HG02588 (cell line): Measurements from ENCODE around the gene HBA2.
"Not testable (repeated sequence)": the region's sequence is repeated elsewhere in the genome, so short reads cannot be mapped to it uniquely, and the experiment has no call there.

Experiments
- ATAC-seq: cut with Tn5 transposase; IDR thresholded peaks from one replicate; pipeline ENCODE4 v1.9.1; 2021; ENCODE audit warnings: mild to moderate bottlenecking, moderate library complexity; ENCODE audit not compliant: unreplicated experiment

HBA2 gene

DNA sequence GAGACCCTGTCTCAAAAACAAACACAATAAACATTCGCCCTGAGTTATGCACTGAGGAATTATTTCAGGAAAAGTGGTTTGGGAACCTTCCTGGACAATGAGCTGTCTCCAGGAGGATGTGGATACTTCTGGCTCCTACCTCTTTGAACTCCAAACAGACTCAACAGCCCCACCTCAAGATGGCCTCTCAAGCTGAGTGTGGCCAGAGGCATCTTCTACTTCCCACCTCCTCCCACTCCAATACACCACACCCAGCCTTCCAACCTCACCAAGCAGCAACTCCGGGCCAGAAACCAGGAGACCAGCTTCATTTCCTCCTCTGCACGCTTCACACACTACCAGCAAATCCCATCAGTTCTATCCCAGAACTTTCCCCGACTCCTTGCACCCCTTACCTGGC, 19.2 kb downstream of the HBA2 start:
- no peak for ATAC-seq

DNA sequence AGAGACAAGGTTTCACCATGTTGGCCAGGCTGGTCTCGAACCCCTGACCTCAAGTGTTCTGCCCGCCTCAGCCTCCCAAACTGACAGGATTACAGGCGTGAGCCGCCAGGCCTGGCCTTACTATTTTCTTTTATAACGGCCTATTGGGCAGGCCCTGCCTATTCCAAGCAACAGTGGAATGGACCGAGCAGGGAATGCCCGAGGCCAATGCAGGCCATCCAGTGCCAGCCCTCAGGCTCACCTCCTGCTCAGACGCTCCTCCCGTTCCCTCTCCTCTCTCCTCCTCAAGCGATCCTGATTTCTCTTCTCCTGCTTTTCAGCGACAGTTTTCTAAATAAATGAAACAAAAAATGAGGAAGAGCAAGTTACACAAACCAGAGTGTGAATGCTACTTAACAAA, 20.0 kb downstream of the HBA2 start:
- ATAC-seq = no peak

DNA sequence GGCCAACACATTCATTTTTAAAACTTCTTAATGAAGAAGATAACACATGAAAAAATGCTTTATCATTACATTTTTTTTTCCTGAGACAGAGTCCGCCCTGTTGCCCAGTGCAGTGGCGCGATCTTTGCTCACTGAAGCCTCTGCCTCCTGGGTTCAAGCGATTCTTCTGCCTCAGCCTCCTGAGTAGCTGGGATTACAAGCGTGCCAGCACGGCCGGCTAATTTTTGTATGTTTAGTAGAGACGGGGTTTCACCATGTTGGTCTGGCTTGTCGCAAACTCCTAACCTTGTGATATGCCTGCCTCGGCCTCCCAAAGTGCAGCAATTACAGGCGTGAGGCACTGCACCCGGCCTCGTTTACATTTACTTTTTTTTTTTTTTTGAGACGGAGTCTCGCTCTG, 20.8 kb downstream of the HBA2 start:
- ATAC-seq = no peak

DNA sequence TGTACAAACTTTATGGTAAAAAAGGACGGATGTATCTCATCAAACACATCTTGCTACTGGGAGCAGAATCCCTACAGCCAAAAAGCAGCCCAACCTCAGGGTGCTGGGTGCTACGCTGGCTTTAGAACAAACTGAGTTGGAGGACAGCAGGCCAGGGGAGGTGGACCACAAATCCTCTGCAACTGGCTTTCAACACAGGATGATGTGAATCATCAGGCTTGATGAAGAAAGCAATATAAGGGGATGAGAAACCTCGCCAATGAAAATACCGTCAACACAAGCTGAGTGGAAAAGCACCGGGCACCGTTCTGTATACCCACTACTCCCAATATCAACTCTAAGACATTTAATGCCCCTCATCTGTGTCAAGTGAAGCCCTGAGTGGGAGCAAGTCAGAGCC, 21.8 kb downstream of the HBA2 start:
- ATAC-seq = no peak

DNA sequence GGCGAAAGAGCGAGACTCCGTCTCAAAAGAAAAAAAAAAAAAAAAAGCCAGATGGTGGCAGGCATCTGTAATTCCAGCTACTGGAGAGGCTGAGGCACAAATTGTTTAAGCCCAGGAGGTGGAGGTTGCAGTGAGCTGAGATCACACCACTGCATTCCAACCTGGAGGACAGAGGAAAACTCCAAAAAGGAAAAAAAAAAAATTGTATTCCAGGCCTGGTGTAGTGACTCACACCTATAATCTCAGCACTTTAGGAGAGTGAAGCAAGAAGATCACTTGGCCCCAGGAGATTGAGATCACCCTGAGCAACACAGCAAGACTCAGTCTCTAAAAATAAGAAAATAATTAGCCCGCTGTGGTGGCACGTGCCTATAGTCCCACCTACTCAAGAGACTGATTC, 27.7 kb downstream of the HBA2 start:
- ATAC-seq = no peak

DNA sequence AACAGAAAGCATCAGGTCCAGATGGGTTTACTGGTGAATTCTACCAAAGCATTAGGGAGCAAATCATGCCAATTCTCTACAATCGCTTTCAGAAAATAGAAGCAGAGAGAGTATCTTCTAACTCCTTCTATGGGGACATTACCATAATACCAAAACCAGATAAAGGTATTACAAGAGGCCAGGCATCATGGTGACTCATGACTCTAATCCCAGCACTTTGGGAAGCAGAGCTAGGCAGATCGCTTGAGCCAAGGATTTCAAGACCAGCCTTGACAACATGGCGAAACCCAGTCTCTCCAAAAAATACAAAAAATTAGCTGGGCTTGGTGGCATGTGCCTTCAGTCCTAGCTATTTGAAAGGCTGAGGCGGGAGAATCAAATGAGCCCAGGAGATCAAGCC, 30.6 kb downstream of the HBA2 start:
- no peak for ATAC-seq

DNA sequence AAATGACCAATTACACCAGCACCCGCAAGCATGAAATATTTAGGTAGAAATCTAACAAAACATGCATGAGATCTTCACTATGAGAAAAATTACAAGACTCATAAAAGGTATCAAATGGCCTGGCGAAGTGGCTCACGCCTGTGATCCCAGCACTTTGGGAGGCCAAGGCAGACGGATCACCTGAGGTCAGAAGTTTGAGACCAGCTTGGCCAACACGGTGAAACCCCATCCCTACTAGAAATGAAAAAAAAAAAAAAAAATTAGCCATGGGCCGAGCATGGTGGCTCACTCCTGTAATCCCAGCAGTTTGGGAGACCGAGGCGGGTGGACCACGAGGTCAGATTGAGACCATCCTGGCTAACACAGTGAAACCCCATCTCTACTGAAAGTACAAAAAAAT, 31.4 kb downstream of the HBA2 start:
- ATAC-seq = not testable (repeated sequence)

DNA sequence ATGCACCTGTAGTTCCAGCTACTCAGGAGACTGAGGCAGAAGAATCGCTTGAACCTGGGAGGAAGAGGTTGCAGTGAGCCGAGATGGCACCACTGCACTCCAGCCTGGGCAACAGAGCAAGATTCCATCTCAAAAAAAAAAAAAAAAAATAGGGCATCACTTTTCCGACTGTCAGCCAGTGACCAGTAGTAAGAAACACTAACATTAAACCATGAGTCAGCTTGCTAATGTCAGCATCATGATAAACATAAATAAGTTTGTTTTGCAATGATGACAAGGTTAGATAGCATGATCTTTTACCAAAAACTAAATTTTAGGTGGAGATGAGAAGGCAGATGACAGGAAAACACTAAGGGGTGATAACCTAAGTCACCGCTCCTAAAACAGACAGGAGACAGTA, 36.7 kb downstream of the HBA2 start:
- ATAC-seq = not testable (repeated sequence)

DNA sequence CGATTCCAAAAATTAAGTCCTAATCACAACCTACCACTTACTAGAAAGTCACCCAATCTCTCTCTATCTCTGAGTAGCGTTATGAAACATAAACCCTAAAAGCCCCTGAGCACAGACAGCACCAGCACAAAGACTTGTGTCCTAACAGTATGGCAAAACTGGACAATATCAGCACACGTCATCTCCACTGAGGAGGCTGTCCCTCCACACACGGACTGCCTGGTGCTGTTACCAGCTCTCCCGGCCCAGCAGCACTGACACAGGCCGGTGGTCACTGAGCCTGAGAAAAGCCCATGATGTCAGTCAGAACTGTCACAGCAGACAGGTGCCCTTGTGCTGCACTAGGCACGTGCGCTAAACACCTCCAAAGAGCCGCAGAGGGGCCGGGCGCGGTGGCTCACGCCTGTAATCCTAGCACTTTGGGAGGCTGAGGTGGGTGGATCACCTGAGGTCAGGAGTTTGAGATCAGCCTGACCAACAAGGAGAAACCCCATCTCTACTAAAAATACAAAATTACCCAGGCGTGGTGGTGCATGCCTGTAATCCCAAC, 39.0 kb downstream of the HBA2 start:
- not testable (repeated sequence) for ATAC-seq

DNA sequence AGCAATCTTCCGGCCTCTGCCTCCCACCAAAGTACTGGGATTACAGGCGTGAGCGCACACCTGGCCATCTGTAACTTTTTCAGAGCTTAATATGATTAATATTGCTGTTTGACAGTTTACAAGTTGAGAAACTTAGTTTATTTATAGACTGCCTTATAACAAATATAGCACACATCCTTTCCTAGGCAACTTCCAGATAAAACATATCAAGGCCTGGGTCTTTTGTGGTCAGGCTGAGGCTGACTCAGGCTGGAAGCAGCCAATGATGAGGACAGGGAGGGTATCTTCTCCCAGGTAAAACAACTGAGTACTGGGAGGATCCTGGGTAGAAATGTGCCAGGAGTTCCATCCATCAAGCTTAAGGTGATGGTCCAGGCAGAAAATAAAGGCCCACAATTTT, 40.3 kb downstream of the HBA2 start:
- no peak for ATAC-seq

DNA sequence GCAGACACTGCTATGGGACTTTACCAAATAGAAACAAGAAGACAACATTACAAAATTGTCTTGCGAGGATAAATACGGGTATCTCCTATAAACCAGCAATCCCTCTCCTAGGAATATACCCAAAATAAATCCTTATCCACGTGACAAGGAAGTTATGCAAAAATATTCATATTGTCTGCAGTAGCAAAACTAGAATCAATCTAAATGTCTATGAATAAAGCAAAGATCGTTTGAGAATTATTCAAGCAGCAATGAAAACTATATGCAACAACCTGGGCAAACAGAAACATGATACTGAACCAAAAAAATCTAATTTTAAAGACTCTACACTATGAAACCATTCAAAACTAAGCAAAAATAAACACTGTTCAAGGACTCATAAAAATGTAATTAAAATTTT, 47.3 kb downstream of the HBA2 start:
- ATAC-seq = no peak
